HEK293 (cell line): ENCODE data around the gene ACIN1.
A peak's percentile ranks its signal among the peaks of the same experiment; 100 is the strongest.

Source experiments
- CTCF ChIA-PET: fragments of 350-600 bp; formaldehyde crosslinking; extraction: SDS; loops from one replicate; lab custom pipeline; 2021; ENCODE audit warnings: antibody characterized with exemption; lab: Yijun Ruan, JAX
- POLR2A ChIA-PET: fragments of 300-600 bp; formaldehyde crosslinking; extraction: SDS; loops from one replicate; lab custom pipeline; 2020; ENCODE audit warnings: antibody characterized with exemption, inconsistent platforms; lab: Yijun Ruan, JAX
- H3K27ac ChIP-seq: fragments of 200-500 bp; sonication (Bioruptor generic); 2 replicates; pipeline ENCODE4 v1.5.1; 2014; ENCODE audit warnings: low read depth, low read length, control low read depth, inconsistent platforms; ENCODE audit errors: extremely low read depth
- H3K36me3 ChIP-seq, 2 experiments: fragments of 200-500 bp in 1 of 2; sonication (Bioruptor generic) in 1 of 2; 1 replicate in 1 of 2; 2 replicates in 1 of 2; pipeline ENCODE4 v1.5.1; 2014 to 2017; ENCODE audit warnings: inconsistent platforms in 2 of 2, low read length in 2 of 2; ENCODE audit not compliant: control insufficient read depth in 2 of 2, insufficient read depth in 1 of 2
- H3K4me1 ChIP-seq: fragments of 200-500 bp; sonication (Bioruptor generic); 2 replicates; pipeline ENCODE4 v1.5.1; 2014; ENCODE audit warnings: mild to moderate bottlenecking, low read length, inconsistent platforms; ENCODE audit not compliant: control insufficient read depth, insufficient read depth
- H3K4me3 ChIP-seq: 2 replicates; pipeline ENCODE4 v1.5.1; 2011; ENCODE audit warnings: low read depth, mild to moderate bottlenecking, control low read depth, low read length, moderate library complexity
- H3K9me3 ChIP-seq: fragments of 200-500 bp; sonication (Bioruptor generic); 2 replicates; pipeline ENCODE4 v1.5.1; 2014; ENCODE audit warnings: low read depth, low read length, inconsistent platforms; ENCODE audit not compliant: control insufficient read depth, insufficient read depth
- BCL11B ChIP-seq: fragments of 450-650 bp; formaldehyde crosslinking; IDR thresholded peaks from 2 replicates; pipeline ENCODE4 v1.5.1; 2016; ENCODE audit warnings: low read depth, missing biosample characterization, missing genetic modification characterization
- EGR2 ChIP-seq: fragments of 450-650 bp; formaldehyde crosslinking; IDR thresholded peaks from 2 replicates; pipeline ENCODE4 v1.5.1; 2016; ENCODE audit warnings: low read depth, missing biosample characterization, missing genetic modification characterization
- GLIS1 ChIP-seq: fragments of 450-650 bp; formaldehyde crosslinking; IDR thresholded peaks from 2 replicates; pipeline ENCODE4 v1.5.1; 2016; ENCODE audit warnings: missing biosample characterization, missing genetic modification characterization
- KLF8 ChIP-seq: fragments of 450-650 bp; formaldehyde crosslinking; IDR thresholded peaks from 2 replicates; pipeline ENCODE4 v1.5.1; 2016; ENCODE audit warnings: missing biosample characterization, missing genetic modification characterization
- MZF1 ChIP-seq: fragments of 450-650 bp; formaldehyde crosslinking; IDR thresholded peaks from 2 replicates; pipeline ENCODE4 v1.5.1; 2017; ENCODE audit warnings: missing biosample characterization, missing genetic modification characterization, borderline replicate concordance
- OSR2 ChIP-seq: fragments of 450-650 bp; formaldehyde crosslinking; IDR thresholded peaks from 2 replicates; pipeline ENCODE4 v1.5.1; 2016; ENCODE audit warnings: missing biosample characterization, missing genetic modification characterization
- WT1 ChIP-seq: fragments of 450-650 bp; formaldehyde crosslinking; IDR thresholded peaks from 2 replicates; pipeline ENCODE4 v1.5.1; 2016; ENCODE audit warnings: missing biosample characterization, missing genetic modification characterization
- ZBTB7A ChIP-seq: fragments of 450-650 bp; formaldehyde crosslinking; IDR thresholded peaks from 2 replicates; pipeline ENCODE4 v1.5.1; 2016; ENCODE audit warnings: low read depth, missing biosample characterization, missing genetic modification characterization
- ZEB2 ChIP-seq: fragments of 450-650 bp; formaldehyde crosslinking; IDR thresholded peaks from 2 replicates; pipeline ENCODE4 v1.5.1; 2016; ENCODE audit warnings: missing biosample characterization, missing genetic modification characterization
- ZNF2 ChIP-seq: fragments of 450-650 bp; formaldehyde crosslinking; IDR thresholded peaks from 2 replicates; pipeline ENCODE4 v1.5.1; 2016; ENCODE audit warnings: missing biosample characterization, missing genetic modification characterization
- ZNF26 ChIP-seq: fragments of 450-650 bp; formaldehyde crosslinking; IDR thresholded peaks from 2 replicates; pipeline ENCODE4 v1.5.1; 2016; ENCODE audit warnings: missing biosample characterization, missing genetic modification characterization
- ZNF366 ChIP-seq: fragments of 450-650 bp; formaldehyde crosslinking; conservative IDR thresholded peaks from 2 replicates; pipeline ENCODE4 v1.5.1; 2016; ENCODE audit warnings: missing biosample characterization, missing genetic modification characterization
- ZNF37A ChIP-seq: fragments of 450-650 bp; IDR thresholded peaks from 2 replicates; pipeline ENCODE4 v1.5.1; 2018; ENCODE audit warnings: missing biosample characterization, missing genetic modification characterization
- ZNF398 ChIP-seq: fragments of 450-650 bp; formaldehyde crosslinking; IDR thresholded peaks from 2 replicates; pipeline ENCODE4 v1.5.1; 2017; ENCODE audit warnings: missing biosample characterization, missing genetic modification characterization
- ZNF416 ChIP-seq: fragments of 450-650 bp; formaldehyde crosslinking; IDR thresholded peaks from 2 replicates; pipeline ENCODE4 v1.5.1; 2016; ENCODE audit warnings: missing biosample characterization, missing genetic modification characterization
- ZNF449 ChIP-seq: fragments of 450-650 bp; formaldehyde crosslinking; IDR thresholded peaks from 2 replicates; pipeline ENCODE4 v1.5.1; 2017; ENCODE audit warnings: missing biosample characterization, mild to moderate bottlenecking, missing genetic modification characterization, moderate library complexity
- ZNF558 ChIP-seq: fragments of 450-650 bp; formaldehyde crosslinking; IDR thresholded peaks from 2 replicates; pipeline ENCODE4 v1.5.1; 2016; ENCODE audit warnings: missing biosample characterization, missing genetic modification characterization
- ZNF571 ChIP-seq: fragments of 450-650 bp; formaldehyde crosslinking; IDR thresholded peaks from 2 replicates; pipeline ENCODE4 v1.5.0; 2017; ENCODE audit warnings: missing biosample characterization, missing genetic modification characterization
- ZNF610 ChIP-seq: fragments of 450-650 bp; formaldehyde crosslinking; IDR thresholded peaks from 2 replicates; pipeline ENCODE4 v1.5.1; 2016; ENCODE audit warnings: missing biosample characterization, missing genetic modification characterization, borderline replicate concordance
- ZNF692 ChIP-seq: fragments of 450-650 bp; formaldehyde crosslinking; IDR thresholded peaks from 2 replicates; pipeline ENCODE4 v1.5.1; 2016; ENCODE audit warnings: missing biosample characterization, missing genetic modification characterization
- ZNF843 ChIP-seq: fragments of 450-650 bp; formaldehyde crosslinking; IDR thresholded peaks from 2 replicates; pipeline ENCODE4 v1.5.1; 2016; ENCODE audit warnings: missing biosample characterization, missing genetic modification characterization
- TF ChIP-seq, protein P1 (sequence below): fragments of 450-650 bp; formaldehyde crosslinking; IDR thresholded peaks from 2 replicates; pipeline ENCODE4 v1.5.1; 2017; ENCODE audit warnings: missing biosample characterization, missing genetic modification characterization
- TF ChIP-seq, protein P2 (sequence below): fragments of 450-650 bp; formaldehyde crosslinking; IDR thresholded peaks from 2 replicates; pipeline ENCODE4 v1.5.1; 2016; ENCODE audit warnings: missing biosample characterization, missing genetic modification characterization

The ACIN1 gene

GRCh38 chr14:23063601-23064000 lies 31.3 kb downstream of the ACIN1 start:
- ChIA-PET POLR2A (interaction anchor here (0.6 to 3.5 kb wide), 2 partner anchors 31 to 151 kb away, joined by 3 to 20 read pairs; partner anchors contain the start of genes ACIN1 and C14orf119), CTCF (interaction anchor here (0.8 to 16.2 kb wide), 4 partner anchors 8 to 75 kb away, joined by 4 to 469 read pairs (median 12); partner anchors contain the start of gene AJUBA)
- no peaks in the 10 kb centered on the region for H3K4me1 ChIP-seq
- no peak for TF ChIP-seq ZNF416
- H3K9me3 ChIP-seq, result no peaks in the 10 kb centered on the region
- no peak overlapping the region for H3K4me3 ChIP-seq
- H3K36me3 ChIP-seq, result peaks cover 61 to 96% of the 10 kb centered on the region in 2 experiments
- H3K27ac ChIP-seq, result no peak overlapping the region

- peak overlapping the region; percentile 30; the same call in 1 of the 2 replicates for H3K27ac ChIP-seq
- H3K36me3 ChIP-seq, result peaks cover 51 to 81% of the 10 kb centered on the region in 2 experiments
- H3K4me1 ChIP-seq, result no peaks in the 10 kb centered on the region
- no peaks in the 10 kb centered on the region for H3K9me3 ChIP-seq
- CTCF ChIA-PET, result interaction anchor here (0.6 to 16.2 kb wide), 10 partner anchors 9 to 132 kb away, joined by 3 to 469 read pairs (median 6); partner anchors contain the start of genes AJUBA and PRMT5
- no peak overlapping the region for H3K4me3 ChIP-seq
- POLR2A ChIA-PET, result interaction anchor here (0.6 to 3.5 kb wide), 15 partner anchors 9 to 203 kb away, joined by 3 to 20 read pairs (median 7); partner anchors contain the start of genes ACIN1, AJUBA, C14orf119 and PRMT5
- no peak for TF ChIP-seq ZNF843 (tag by site-specific recombination)
- peak; percentile 32; the same call in 1 of the 2 replicates for TF ChIP-seq MZF1
- TF ChIP-seq ZNF610 (tag by site-specific recombination), result no peak
- TF ChIP-seq ZNF449 (tag by site-specific recombination), result no peak
- TF ChIP-seq ZNF571 (tag by site-specific recombination), result no peak
- TF ChIP-seq, protein P1, sequence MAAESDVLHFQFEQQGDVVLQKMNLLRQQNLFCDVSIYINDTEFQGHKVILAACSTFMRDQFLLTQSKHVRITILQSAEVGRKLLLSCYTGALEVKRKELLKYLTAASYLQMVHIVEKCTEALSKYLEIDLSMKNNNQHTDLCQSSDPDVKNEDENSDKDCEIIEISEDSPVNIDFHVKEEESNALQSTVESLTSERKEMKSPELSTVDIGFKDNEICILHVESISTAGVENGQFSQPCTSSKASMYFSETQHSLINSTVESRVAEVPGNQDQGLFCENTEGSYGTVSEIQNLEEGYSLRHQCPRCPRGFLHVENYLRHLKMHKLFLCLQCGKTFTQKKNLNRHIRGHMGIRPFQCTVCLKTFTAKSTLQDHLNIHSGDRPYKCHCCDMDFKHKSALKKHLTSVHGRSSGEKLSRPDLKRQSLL (tag by site-specific recombination), result no peak
- peak; percentile 100 for TF ChIP-seq GLIS1 (tag by site-specific recombination)
- peak; percentile 45 for TF ChIP-seq ZNF692 (tag by site-specific recombination)
- no peak for TF ChIP-seq ZBTB7A (tag by site-specific recombination)
- peak; percentile 57 for TF ChIP-seq KLF8 (tag by site-specific recombination)
- TF ChIP-seq ZNF26, result no peak
- TF ChIP-seq ZEB2 (tag by site-specific recombination), result peak; percentile 27; the same call in 1 of the 2 replicates
- no peak for TF ChIP-seq WT1 (tag by site-specific recombination)
- TF ChIP-seq ZNF366 (tag by site-specific recombination), result peak; percentile 54
- TF ChIP-seq ZNF558 (tag by site-specific recombination), result 0 out of 2 replicates have a peak, but pooled peaks have one; percentile 17
- TF ChIP-seq BCL11B (tag by site-specific recombination), result no peak
- peak; percentile 41; the same call in 1 of the 2 replicates for TF ChIP-seq EGR2 (tag by site-specific recombination)
- TF ChIP-seq ZNF2 (tag by site-specific recombination), result peak; percentile 65; the same call in 1 of the 2 replicates
- TF ChIP-seq OSR2, result peak; percentile 84
- TF ChIP-seq ZNF37A (tag by site-specific recombination), result no peak
- TF ChIP-seq, protein P2, sequence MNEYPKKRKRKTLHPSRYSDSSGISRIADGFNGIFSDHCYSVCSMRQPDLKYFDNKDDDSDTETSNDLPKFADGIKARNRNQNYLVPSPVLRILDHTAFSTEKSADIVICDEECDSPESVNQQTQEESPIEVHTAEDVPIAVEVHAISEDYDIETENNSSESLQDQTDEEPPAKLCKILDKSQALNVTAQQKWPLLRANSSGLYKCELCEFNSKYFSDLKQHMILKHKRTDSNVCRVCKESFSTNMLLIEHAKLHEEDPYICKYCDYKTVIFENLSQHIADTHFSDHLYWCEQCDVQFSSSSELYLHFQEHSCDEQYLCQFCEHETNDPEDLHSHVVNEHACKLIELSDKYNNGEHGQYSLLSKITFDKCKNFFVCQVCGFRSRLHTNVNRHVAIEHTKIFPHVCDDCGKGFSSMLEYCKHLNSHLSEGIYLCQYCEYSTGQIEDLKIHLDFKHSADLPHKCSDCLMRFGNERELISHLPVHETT (tag by site-specific recombination), result peak; percentile 66; the same call in 1 of the 2 replicates
- peak; percentile 44; the same call in 1 of the 2 replicates for TF ChIP-seq ZNF398 (tag by site-specific recombination)
Measured at GRCh38 chr14:23062002-23062401, 32.9 kb downstream of the ACIN1 start.
